HL-60/S4 treated with phorbol 12-myristate 13-acetate at 8.2 ng/mL for 4 days and 3 days (cell line): Measurements from ENCODE around the gene RFXAP.

ENCODE experiments used
- in situ Hi-C: fragments of 300-500 bp; cut with MboI; formaldehyde crosslinking; loops from 2 replicates; pipeline ENCODE4 v1.15.0; 2022; ENCODE audit warnings: low sequenced_read_pairs

RFXAP gene

GRCh38 chr13:36865265-36865664 lies 46.2 kb downstream of the RFXAP start:
- in situ Hi-C loops, result no loop called here

DNA sequence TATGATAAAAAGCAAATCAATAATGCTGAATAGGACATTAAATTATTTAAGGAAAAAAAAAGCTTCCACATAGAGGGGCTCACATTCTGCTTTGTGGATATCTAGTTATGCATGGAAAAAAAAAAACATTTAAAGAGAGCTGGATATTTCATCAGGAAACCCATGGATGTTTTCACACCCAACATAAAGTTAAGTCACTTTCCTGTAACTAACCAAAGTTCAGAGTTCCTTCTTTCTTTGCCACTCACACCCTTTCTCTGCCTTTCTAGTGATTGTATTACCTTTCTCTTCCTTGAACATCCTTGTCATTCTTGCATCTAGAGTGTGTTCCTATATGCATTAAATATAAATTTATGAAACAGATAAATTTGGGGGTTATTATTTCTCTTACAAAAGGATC lies 47.2 kb downstream of the RFXAP start:
- in situ Hi-C loops, result no loop called here

GRCh38 chr13:36870050-36870692 lies 51.1 kb downstream of the RFXAP start:
- in situ Hi-C loops, result no loop called here

GRCh38 chr13:36872621-36873020 lies 53.6 kb downstream of the RFXAP start:
- in situ Hi-C loops, result no loop called here

DNA sequence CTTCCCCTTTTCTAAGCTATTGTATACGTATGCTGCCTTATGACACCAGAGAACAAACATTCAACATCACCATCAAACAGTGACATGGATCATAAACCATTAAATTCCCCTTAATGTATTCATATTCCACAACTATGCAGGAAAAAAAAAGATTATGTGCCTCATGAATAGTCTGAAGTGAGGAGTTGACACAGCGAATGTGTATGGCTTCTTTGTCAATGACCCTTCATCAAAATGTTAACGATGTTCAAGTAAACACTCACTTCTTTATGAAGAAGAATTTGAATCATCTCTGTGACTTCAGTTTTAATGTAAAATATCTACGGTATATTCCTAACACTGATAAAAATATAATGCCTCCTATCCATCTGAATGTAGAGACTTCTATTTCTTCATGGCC lies 56.4 kb downstream of the RFXAP start:
- in situ Hi-C loops, result no loop called here

DNA sequence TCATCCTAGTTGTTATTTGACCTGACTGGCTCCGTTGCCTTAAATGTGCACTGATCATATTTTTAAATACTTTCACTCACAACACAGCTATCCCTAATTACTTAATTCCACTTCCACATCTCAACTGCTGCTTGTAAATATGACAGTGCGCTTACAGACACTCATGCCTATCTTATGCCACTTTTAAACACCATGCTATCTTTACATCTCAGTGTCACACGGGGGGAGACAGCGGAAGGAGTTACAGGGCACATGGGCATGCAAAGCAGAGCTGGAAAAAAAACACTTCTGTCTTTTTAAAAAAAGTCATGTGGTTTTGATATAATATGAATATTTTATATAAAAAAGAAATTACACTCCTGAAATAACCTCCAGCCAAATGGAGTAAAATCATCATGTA lies 56.9 kb downstream of the RFXAP start:
- in situ Hi-C loops, result no loop called here
